HG03460 (cell line): ENCODE data around the gene GTF3C4.

ENCODE experiments used
- ATAC-seq: cut with Tn5 transposase; IDR thresholded peaks from one replicate; pipeline ENCODE4 v1.9.1; 2021; ENCODE audit not compliant: unreplicated experiment

Gene GTF3C4

DNA sequence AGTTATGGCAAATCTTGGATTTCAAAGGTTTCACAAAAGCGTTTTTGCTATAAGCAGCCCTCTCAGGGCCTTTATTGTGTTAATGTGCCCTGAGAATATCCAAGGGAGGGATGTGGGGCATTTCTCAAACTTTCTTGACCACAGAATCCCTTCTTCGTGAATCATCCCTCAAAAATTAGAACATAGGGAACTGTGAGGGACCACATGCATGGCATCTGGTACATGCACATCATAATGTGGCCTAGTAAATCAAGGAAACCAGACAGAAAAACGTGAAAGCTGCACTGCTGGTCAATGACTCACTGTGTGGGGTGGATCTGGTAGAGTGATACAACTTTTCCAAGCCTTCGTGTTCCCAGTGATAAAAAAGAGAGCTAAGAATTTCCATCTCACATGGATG lies 22.9 kb upstream of the GTF3C4 start:
- no peak for ATAC-seq

DNA sequence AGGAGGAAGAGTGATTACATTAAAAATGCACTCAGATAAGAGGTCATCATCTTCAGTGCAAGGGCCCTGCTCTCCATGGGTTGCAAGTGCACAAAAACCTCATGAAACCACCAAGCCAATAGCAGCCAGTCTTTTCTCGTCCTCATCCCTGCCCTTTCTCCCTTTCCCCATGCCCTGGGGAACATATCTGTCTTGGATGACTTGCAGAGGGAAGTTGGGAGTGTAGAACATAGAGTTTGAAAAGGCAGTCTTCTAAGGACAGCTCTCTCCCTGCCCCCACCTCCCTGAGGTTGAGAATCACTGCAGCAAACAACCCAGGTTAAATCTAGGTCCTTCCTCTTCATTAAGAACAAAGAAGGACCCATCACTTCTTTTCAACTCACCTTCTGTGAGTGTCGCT lies 22.5 kb upstream of the GTF3C4 start:
- ATAC-seq = no peak

- no peak for ATAC-seq
These were observed 22.0 kb upstream of the GTF3C4 start for GRCh38 chr9:132648283-132648682.

DNA sequence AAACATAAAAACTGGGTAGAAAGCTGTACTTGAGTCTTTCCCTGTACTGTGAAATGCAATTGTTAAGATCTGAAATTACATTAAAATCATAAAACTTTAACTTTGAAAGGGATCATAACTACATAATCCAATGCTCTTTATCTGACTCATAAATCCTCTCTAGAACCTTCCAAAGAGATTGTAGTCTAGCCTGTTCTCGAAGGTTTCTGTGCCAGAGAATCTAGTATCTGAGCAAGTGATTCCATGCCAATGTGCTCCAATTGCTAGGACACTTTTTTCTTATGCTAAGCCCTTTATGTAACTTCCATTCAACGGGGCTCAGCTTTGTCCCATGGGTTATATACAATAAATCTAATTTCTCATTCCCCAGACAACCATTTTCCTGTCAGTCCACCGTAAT lies 21.6 kb upstream of the GTF3C4 start:
- no peak for ATAC-seq

- ATAC-seq = no peak
These were observed 19.0 kb upstream of the GTF3C4 start for GRCh38 chr9:132651259-132651658.

DNA sequence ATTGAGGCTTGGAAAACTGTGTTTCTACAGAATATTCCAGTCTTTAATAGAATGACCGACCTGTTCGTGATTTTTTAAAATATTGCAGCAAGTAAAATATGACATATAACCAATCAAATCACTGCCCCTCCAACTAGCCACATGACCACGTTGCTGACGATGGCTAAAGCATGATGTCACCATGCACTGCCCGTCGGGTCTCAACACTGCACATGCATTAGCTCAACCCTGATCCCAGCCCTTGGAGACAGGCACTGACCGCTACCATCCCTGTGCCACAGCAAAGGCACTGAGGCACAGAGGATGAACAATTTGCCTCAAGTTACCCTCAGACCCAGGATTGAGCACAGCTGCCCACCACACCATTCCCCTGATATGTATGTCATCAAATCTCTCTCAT lies 14.0 kb upstream of the GTF3C4 start:
- no peak for ATAC-seq

- ATAC-seq = no peak
These were observed 7.9 kb upstream of the GTF3C4 start for GRCh38 chr9:132662152-132662945.

DNA sequence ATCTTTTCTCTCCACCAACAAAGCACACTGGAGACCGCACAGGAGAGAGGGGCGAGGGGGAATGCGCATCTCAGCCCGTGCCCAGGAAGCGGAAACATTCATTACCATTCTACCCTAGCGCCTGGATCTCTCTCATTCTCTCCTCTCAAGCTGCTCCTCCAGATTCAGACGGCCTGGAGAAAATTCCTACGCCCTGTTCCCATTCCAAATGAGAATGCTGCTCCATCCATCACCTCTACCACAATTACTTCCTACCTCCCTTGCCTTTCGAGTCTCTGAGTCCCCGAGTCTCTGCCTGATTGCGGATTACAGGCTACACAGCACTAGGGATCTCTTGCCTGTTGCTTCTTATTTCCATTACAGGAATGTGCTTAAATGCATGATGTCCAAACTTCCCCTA lies 7.1 kb upstream of the GTF3C4 start:
- ATAC-seq = no peak

DNA sequence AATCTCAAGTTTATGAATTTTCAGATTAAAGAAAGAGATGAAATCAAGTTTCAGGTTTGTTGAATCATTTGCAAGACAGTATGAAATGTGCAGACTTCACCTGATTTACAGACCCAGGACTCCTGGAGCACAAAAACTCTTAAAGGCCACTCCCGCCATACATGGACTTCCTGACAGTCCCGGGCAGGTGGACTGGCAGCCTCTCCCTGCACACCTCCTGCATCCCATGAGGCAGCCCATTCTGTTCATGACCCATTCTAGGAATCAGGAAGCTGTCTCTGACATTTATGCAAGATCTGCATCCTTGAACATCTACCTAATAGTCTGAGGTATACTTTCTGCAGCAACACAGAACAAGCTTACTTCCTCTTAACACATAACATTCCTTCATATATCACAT lies 6.4 kb upstream of the GTF3C4 start:
- no peak for ATAC-seq

- ATAC-seq = peak; percentile 4
These were observed 956 bp upstream of the GTF3C4 start for GRCh38 chr9:132669319-132669697.

DNA sequence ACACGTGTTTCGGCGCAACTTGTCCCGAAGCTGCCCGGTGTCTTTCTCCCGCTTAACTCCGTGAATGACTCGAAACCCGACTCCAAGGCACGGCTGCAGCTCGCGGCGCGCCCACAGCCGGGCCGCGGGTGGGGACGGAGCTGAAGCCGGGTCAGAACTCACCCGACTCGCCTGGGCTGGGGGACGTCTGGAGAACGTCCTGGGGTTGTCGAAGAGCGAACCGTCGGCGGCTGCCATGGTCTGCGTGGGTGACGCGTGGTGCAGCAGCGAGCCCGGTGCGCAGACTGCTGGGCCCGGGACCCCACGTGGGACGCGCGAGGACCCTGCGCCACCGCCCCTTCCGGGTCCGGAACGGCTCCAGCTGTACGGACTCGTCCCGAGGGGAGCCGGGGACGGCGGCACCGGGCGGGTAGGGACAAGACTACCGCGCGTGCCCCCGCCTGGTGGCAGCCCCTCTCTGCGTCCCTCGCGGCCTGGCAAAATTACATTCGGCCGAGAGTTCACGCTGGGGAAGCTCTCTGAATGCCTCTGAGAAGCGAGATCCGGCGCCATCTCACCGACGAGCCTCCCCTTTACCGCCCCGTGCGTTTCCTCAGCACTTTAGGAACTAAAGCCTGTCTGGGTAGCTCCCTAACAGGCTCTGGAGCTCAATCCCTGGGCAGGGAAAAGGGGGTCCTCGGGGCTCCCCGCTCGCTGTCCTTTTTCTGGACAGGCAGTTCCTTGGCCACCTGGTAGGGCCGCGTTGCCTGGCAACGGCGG lies 387 bp upstream of the GTF3C4 start, which contains the start of gene DDX31:
DDX31 (minus strand) TSS at position 286 of the 759 bp plus-strand sequence; CDS start at position 237, 49 bp downstream.
- peak; percentile 75 for ATAC-seq

DNA sequence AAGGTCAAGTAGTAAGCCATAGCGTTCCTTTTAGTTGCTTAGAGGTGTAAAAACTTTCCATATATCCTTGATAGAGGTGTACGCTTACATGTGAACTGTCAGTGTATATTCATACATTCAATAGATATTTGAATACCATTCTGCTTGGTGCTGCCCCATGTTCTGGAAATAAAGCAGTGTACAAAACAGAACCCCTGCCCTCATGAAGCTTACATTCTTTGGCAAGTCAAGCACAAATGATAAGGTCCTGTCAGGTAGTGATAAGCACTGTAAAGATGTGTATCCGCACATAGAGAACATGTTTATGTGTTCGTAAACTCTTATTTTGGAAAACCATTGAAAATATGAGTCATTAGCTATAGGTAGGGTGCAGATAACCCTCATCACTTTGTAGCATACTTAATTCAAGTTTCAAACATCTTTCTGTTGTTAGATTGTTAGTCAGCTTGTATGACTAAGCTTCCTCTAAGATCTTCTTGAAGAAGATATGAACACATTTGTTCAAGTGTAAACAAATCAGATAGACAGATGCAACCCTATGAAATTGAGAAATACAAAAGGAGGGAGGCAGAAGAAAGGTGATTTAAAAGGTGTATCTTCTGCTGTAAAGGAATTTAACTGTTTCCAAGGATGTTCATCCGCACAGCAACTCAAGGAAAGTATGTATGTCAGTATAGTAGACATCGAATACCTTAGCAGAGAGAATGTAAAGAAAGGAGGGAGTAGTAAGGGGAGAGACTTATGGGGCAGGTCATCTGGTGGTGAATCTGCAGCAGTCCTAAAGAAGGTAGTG lies 1.6 kb downstream of the GTF3C4 start:
- ATAC-seq = no peak

- no peak for ATAC-seq
These were observed 2.1 kb downstream of the GTF3C4 start for GRCh38 chr9:132672413-132672690.

- ATAC-seq = no peak
These were observed 3.1 kb downstream of the GTF3C4 start for GRCh38 chr9:132673355-132673754.

- no peak for ATAC-seq
These were observed 4.2 kb downstream of the GTF3C4 start for GRCh38 chr9:132674485-132674884.

DNA sequence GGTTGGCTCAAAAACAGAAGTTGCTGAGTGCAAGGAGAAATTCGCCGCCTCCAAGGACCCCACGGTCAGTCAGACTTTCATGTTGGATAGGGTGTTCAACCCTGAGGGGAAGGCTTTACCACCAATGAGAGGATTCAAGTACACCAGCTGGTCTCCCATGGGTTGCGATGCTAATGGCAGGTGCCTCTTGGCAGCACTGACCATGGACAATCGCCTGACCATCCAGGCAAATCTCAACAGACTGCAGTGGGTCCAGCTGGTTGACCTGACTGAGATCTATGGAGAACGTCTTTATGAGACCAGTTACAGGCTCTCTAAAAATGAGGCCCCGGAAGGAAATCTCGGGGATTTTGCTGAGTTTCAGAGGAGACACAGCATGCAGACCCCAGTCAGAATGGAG lies 7.7 kb downstream of the GTF3C4 start:
- ATAC-seq = no peak

- ATAC-seq = no peak
These were observed 9.8 kb downstream of the GTF3C4 start for GRCh38 chr9:132679946-132680625.

GRCh38 chr9:132681561-132681960 lies 11.3 kb downstream of the GTF3C4 start:
- ATAC-seq = no peak

GRCh38 chr9:132683873-132684272 lies 13.6 kb downstream of the GTF3C4 start:
- ATAC-seq = no peak

DNA sequence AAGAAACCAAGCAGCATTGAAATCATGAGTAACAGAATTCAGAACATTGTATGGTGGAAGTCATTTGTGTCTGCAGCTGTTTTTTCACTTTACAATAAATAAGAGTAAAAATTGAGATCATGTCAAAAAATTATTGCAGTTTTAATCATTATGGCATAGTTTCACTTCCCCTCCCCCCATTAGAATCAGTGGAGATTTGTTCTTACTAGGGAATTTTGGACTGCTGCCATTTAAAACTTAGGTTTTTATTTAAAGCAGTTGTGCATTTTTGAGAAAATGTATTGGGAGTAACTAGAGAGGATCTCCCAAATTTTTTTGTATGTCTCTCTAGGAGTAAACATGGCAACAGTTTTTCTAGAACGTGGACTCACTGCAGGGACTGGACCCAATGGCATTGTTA lies 20.4 kb downstream of the GTF3C4 start:
- no peak for ATAC-seq

DNA sequence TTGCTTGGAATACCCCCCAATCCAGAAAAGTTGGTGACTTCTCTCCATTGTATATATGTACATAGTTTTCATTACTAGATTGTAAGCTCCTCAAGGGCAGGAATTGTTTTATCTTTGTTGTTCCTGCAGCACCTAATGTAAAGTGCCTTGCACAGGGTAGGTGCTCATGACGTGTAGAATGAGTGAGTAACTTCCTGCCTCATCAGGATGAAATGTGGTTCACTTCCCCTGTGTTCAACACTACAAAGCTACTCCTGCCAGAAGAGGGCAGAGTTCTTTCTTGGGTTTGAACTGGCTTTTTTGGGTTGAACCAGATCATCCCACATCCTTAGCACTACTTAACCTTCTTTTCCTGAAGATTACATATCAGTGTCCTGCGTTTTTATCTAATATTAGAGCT lies 23.9 kb downstream of the GTF3C4 start:
- no peak for ATAC-seq
